Islet precursor cell (in vitro differentiated cells): Measurements from ENCODE around the gene ARMC9.
"Not testable (repeated sequence)": the region's sequence is repeated elsewhere in the genome, so short reads cannot be mapped to it uniquely, and the experiment has no call there.

Experiments
- DNase-seq: peaks from one replicate; pipeline ENCODE4 v3.0.0-alpha.2; 2018

The ARMC9 gene

GRCh38 chr2:231370749-231371429 lies 172.5 kb downstream of the ARMC9 start:
- no peak for DNase-seq

- DNase-seq, result no peak
Measured at GRCh38 chr2:231371430-231372054, 173.1 kb downstream of the ARMC9 start.

- DNase-seq, result no peak
Measured at GRCh38 chr2:231372326-231372725, 173.9 kb downstream of the ARMC9 start.

DNA sequence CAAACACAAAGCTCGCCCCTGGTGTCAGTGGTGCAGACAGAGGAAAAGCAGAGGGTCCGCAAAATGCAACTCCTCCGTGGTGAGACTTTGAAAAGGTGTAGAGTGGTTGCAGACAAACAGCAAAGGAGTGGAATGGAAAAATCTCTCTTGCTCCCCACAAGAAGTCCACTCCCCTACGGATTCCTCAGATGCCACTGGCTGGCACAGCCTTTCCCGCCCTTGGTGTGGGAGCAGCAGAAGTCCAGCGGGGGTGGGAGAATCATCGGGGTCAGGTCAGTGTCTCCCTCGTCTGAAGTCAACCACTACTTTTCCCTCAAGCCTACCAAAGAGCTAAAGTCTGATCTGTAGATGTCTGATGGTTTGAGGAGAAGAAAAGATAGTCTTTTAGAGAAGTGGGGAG lies 174.8 kb downstream of the ARMC9 start:
- no peak for DNase-seq

GRCh38 chr2:231373786-231374349 lies 175.4 kb downstream of the ARMC9 start:
- no peak for DNase-seq

DNA sequence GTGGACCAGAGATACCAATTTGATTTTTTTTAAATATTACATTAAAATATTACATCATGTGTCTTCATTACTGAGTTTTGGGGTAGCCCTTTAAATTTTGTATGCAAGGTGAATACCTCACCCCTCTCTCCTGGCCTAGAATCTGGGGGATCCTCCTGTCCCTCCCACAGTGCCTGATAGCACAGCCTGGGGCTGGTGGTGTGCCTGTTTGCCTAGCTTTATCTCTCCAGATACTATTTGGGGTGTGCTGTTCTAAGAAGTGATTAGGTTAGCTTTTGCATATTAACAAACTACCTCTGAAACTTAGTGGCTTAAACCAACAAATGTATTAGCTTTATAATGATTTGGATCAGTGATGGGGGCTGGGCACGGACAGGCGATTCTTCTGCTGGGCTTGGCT lies 176.3 kb downstream of the ARMC9 start:
- DNase-seq, result no peak

- DNase-seq, result not testable (repeated sequence)
Measured at GRCh38 chr2:231375994-231376615, 177.7 kb downstream of the ARMC9 start.

- DNase-seq, result no peak
Measured at GRCh38 chr2:231376857-231377256, 178.4 kb downstream of the ARMC9 start.

DNA sequence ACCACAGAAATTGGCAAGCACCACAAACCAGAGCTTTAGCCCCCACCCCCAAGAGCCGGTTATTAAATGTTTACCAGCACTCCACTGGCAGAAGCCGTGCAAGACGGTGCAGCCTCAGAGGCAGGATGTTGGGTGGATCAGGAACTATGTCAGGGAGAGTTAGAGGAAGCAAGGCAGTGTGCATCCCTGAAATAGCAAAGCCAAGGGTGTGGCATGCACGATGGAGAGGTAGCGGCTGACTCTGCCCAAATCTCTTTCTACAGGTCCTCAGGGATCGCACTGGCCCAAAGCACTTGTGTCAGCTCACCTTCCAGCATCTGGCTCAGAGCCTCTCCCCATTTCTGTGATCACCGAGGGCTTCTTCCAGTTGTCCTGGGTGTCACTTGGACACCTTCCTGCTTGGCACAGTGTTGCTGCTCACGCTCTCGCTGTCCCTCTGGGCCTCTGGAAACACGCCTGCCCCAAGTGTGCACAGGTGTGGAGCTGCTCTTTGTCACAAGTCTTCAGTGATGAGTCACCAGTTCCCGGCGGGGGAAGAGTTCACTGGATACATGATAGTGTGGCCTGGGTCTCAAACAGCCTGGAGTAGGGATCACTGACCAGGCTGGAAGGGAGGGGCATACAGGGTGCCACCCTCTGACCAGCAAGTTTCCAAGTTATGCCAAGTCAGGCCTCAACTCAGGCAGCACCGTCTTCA lies 179.7 kb downstream of the ARMC9 start:
- peak; percentile 90 for DNase-seq

- DNase-seq, result no peak
Measured at GRCh38 chr2:231379266-231380215, 181.1 kb downstream of the ARMC9 start.

- no peak for DNase-seq
Measured at GRCh38 chr2:231380307-231380706, 181.9 kb downstream of the ARMC9 start.

- DNase-seq, result no peak
Measured at GRCh38 chr2:231380991-231381847, 182.8 kb downstream of the ARMC9 start.

DNA sequence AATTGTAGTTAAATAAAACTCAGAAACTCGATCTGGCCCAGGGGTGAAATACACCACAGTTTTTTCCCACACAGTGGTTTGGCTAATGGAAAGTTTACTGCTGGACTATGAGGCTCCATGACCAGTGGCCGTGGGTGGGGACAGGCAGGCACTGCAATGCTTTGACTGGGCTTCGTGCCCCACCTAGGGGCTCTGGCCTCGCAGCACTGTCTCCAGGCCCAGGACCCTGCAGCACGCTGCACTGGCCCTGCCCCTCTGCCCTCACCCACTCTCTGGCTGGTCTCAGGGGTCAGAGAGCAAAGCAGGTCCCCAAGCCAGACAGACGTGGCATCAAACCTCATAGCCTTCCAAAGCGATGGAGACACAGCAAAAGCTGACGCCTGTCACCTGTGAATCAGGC lies 183.7 kb downstream of the ARMC9 start:
- DNase-seq, result no peak

DNA sequence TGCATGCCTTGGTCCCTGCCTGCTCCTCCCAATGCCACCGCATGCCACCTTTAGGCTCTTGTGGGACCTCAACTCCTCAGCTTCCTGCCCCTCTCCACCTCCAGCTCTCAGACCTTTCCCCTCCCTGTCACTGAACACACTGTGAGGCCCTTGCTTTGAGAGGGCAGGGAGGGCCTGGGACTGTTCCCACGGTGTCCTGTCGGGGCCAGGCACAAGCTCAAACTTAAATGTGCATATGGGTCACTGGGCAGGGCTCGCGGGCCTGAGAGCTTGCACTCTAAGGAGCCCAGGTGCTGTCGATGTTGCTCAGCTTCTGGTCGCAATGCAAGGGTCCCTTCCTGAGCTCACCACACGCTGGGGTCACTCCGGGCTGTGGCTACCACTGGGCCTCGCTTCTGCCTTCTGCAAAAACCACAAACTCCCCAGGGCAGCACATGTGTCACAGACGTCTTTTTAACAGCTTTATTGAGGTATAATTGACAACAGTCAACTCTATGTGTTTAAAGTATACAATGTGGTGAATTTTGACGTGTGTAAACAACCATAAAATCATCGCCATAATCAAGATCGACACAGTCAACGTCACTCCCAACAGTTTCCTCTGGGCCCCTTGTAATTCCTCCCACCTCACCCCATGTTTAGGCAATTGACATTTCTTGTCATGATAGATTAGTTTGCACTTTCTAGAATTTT lies 185.1 kb downstream of the ARMC9 start:
- DNase-seq, result no peak

- no peak for DNase-seq
Measured at GRCh38 chr2:231384109-231384435, 185.6 kb downstream of the ARMC9 start.

GRCh38 chr2:231384970-231385369 lies 186.5 kb downstream of the ARMC9 start:
- no peak for DNase-seq

- no peak for DNase-seq
Measured at GRCh38 chr2:231385429-231385828, 187.0 kb downstream of the ARMC9 start.

GRCh38 chr2:231386446-231386845 lies 188.0 kb downstream of the ARMC9 start:
- DNase-seq, result no peak

- DNase-seq, result peak; percentile 81
Measured at GRCh38 chr2:231387904-231388724, 189.7 kb downstream of the ARMC9 start.
